ENCODE measurements around the gene TRIO.

TRIO gene

DNA sequence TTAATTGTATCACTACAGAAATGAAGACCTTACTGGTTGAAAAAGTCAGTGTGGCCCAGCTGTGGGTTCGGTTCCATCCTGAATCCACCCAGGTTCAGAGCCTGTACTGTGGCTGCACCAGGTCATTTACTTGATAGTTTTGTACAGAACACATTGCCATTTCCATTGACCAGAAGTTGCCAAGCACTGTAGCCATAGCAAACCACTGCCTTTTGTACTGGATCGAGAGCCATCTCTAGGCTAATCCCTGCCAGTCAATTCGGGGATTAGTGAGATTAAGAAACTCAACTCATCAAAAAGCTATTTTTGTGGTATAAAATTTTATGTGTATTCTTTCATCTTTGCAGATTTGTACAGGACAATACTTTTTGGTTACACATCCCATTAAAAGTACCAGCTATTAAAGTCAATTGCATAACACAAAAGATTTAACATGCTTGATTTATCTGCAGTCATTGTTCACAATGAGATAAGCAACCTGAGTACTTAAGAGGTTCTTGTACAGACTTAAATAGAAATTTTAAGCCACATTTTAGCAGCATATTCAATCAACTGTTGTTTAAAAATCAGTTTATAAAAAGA, 329.9 kb downstream of the TRIO start:
- no peaks in the 10 kb centered on the region for H3K79me2 ChIP-seq (ENCODE audit: insufficient read depth, low read length)
- no peak overlapping the region for H3K4me3 ChIP-seq (ENCODE audit: low read depth in 1 of 2, low read length in 2 of 2)
- no peaks in the 10 kb centered on the region for H4K20me1 ChIP-seq (ENCODE audit: insufficient read depth, low read length)
- no peaks in the 10 kb centered on the region for H3K4me1 ChIP-seq (ENCODE audit: insufficient read depth, low read length)
- no peak for DNase-seq
- H3K4me2 ChIP-seq (ENCODE audit: insufficient read depth, low read length): no peak overlapping the region
- H3K9me3 ChIP-seq (ENCODE audit: insufficient read depth, low read length, severe bottlenecking): no peaks in the 10 kb centered on the region
- H3K27me3 ChIP-seq (ENCODE audit: insufficient read depth, low read length, poor library complexity): no peaks in the 10 kb centered on the region
- ATAC-seq (ENCODE audit: insufficient read depth, low read depth): no peak
- no peak overlapping the region for H3K9ac ChIP-seq (ENCODE audit: low read depth, low read length)
- no peaks in the 10 kb centered on the region for H3K36me3 ChIP-seq (ENCODE audit: insufficient read depth, low read length)
- H3K27ac ChIP-seq (ENCODE audit: low read length): no peak overlapping the region
- TF ChIP-seq, protein P1, sequence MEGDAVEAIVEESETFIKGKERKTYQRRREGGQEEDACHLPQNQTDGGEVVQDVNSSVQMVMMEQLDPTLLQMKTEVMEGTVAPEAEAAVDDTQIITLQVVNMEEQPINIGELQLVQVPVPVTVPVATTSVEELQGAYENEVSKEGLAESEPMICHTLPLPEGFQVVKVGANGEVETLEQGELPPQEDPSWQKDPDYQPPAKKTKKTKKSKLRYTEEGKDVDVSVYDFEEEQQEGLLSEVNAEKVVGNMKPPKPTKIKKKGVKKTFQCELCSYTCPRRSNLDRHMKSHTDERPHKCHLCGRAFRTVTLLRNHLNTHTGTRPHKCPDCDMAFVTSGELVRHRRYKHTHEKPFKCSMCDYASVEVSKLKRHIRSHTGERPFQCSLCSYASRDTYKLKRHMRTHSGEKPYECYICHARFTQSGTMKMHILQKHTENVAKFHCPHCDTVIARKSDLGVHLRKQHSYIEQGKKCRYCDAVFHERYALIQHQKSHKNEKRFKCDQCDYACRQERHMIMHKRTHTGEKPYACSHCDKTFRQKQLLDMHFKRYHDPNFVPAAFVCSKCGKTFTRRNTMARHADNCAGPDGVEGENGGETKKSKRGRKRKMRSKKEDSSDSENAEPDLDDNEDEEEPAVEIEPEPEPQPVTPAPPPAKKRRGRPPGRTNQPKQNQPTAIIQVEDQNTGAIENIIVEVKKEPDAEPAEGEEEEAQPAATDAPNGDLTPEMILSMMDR (IDR thresholded peaks at IDR 0.05; ENCODE audit: borderline replicate concordance, extremely low read depth, low read length, poor library complexity, severe bottlenecking): no peak
- no peak for TF ChIP-seq EZH2 (IDR thresholded peaks at IDR 0.05; ENCODE audit: borderline replicate concordance, low read depth, low read length, severe bottlenecking)
- no peak overlapping the region for H2AFZ ChIP-seq (ENCODE audit: low read depth, low read length)

DNA sequence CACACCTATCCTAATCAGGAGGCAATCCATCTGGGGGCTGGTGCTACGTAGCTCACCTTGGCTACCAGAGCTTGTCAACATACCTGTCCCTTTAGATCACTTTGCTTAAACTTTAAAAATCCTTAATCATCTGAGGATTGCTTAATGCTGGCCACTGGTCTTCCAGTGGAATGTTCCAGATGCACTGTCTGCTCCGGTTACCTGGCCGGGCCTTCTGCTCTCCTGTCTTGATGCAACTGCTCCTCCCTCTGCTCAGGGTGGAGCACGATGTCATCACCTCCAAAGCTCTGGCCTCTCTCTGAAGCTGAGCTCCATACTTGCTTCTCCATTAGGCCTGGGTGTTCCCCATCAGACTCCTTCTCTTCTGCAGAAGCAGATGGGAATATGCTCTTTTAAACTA, 331.9 kb downstream of the TRIO start:
- Histone ChIP-seq H3K27me3 (ENCODE audit: insufficient read depth, low read length, poor library complexity) (peaks cover 3% of the 10 kb centered on the region), H3K79me2 (ENCODE audit: insufficient read depth, low read length) (no peaks in the 10 kb centered on the region), H3K9ac (ENCODE audit: low read depth, low read length) (no peak overlapping the region), H3K4me1 (ENCODE audit: insufficient read depth, low read length) (no peaks in the 10 kb centered on the region), H3K36me3 (ENCODE audit: insufficient read depth, low read length) (no peaks in the 10 kb centered on the region), H4K20me1 (ENCODE audit: insufficient read depth, low read length) (no peaks in the 10 kb centered on the region), H3K27ac (ENCODE audit: low read length) (no peak overlapping the region), H3K9me3 (ENCODE audit: insufficient read depth, low read length, severe bottlenecking) (no peaks in the 10 kb centered on the region), H3K4me3 (ENCODE audit: low read depth in 1 of 2, low read length in 2 of 2) (no peak overlapping the region), H2AFZ (ENCODE audit: low read depth, low read length) (no peak overlapping the region), H3K4me2 (ENCODE audit: insufficient read depth, low read length) (no peak overlapping the region)
- DNase-seq (no peak), ATAC-seq (ENCODE audit: insufficient read depth, low read depth) (no peak)
- TF ChIP-seq, protein P1 (IDR thresholded peaks at IDR 0.05; ENCODE audit: borderline replicate concordance, extremely low read depth, low read length, poor library complexity, severe bottlenecking): no peak
- TF ChIP-seq EZH2 (IDR thresholded peaks at IDR 0.05; ENCODE audit: borderline replicate concordance, low read depth, low read length, severe bottlenecking): no peak

DNA sequence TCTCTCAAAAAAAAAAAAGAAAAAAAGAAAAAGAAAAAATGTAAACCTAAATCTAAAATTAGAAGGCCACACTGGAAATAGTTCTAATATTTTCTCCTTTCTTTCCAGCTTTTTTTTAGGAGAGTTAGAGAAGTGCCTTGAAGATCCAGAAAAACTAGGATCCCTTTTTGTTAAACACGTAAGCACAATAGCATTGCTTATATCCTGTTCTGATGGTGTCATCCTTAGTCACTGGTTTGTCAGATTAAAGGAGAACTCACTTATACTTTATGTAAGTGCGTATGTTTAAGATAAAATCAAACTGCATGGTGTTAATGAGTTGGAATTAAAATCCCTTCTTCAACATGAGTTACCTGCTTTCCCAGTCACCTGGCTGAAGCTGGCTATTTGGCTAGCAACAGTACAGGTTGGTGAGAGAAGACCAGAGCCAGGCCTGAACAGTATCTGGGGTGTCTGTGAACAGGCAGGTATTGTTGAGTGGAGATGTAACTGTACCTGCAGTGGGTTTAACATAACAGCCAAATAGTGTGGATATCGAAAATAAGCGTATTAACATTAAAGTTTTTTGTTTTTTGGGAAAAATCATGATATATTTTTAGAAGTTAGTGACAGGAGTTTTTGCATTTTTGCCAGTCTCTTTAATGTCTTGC, 333.8 kb downstream of the TRIO start:
- Histone ChIP-seq H3K4me1 (ENCODE audit: insufficient read depth, low read length) (no peaks in the 10 kb centered on the region), H3K4me2 (ENCODE audit: insufficient read depth, low read length) (no peak overlapping the region), H3K9me3 (ENCODE audit: insufficient read depth, low read length, severe bottlenecking) (no peaks in the 10 kb centered on the region), H2AFZ (ENCODE audit: low read depth, low read length) (no peak overlapping the region), H3K79me2 (ENCODE audit: insufficient read depth, low read length) (no peaks in the 10 kb centered on the region), H3K4me3 (ENCODE audit: low read depth in 1 of 2, low read length in 2 of 2) (no peak overlapping the region), H3K27me3 (ENCODE audit: insufficient read depth, low read length, poor library complexity) (peaks cover 3% of the 10 kb centered on the region), H3K27ac (ENCODE audit: low read length) (no peak overlapping the region), H3K36me3 (ENCODE audit: insufficient read depth, low read length) (no peaks in the 10 kb centered on the region), H4K20me1 (ENCODE audit: insufficient read depth, low read length) (no peaks in the 10 kb centered on the region), H3K9ac (ENCODE audit: low read depth, low read length) (no peak overlapping the region)
- no peak for ATAC-seq (ENCODE audit: insufficient read depth, low read depth)
- TF ChIP-seq EZH2 (IDR thresholded peaks at IDR 0.05; ENCODE audit: borderline replicate concordance, low read depth, low read length, severe bottlenecking): no peak
- TF ChIP-seq, protein P1 (IDR thresholded peaks at IDR 0.05; ENCODE audit: borderline replicate concordance, extremely low read depth, low read length, poor library complexity, severe bottlenecking): no peak
- no peak for DNase-seq
